ENCODE results near the gene ADCY4. TPM values are rescaled to one million over a fixed set of nuclear protein-coding genes. Genes with fewer than 3 reads are reported as not detected.

The ADCY4 gene
- total and polyA plus RNA-seq, 10 of the 15 experiments (the other 5 are each of a cell fraction or from before 2014, with no cell fraction given) = 0.05 to 0.87 (median 0.21) TPM; not detected in 1

DNA sequence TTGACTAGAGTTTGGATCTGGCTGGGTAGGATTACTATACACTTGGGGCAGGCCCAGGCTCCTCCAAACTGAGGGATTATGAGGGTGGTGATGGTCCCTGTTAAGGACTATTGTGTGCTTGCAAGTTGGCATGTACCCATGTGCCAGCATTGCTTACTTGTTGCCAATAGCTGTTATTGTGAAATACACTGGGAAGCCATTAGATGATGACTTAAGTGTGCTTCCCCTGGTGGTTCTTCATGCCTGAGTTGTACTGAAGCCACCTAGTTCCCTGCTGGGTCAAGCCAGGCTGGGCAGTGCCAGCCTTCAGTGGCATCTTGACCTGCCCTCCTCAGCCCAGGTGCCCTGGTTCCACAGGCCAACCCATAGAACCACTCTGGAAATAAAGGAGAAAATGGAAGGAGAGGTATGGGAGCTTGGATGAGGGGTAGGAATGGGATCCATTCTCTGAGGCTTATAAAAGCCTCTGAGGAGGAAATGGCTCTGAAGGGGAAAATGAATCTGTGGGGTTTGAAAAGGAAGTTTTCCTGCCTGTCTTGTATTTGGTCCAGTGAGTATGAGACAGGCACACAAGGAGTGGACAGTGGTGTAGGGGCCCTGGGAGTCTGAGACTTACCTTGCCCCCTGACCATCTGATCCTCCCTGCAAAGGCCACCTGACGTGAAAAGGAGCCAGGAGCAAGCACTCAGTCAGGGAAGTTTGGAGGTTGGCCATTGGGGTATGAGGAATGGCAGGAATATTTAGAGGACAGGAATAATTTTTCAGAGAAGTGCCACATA is 22.8 kb downstream of the ADCY4 start:
- BruUV-seq (replicated peaks) = no TSS peak
- Histone ChIP-seq H3K9me3 (replicated peaks; ENCODE audit: control insufficient read depth, insufficient read depth, low read length) (no peaks in the 10 kb centered on the region), H3K4me2 (ENCODE audit: control insufficient read depth, insufficient read depth) (peak overlapping the region; percentile 46), H3K27ac (ENCODE audit: control insufficient read depth, insufficient read depth) (no peak overlapping the region), H3K4me1 (ENCODE audit: control insufficient read depth, insufficient read depth, low read length) (peaks cover 37% of the 10 kb centered on the region), H3K9ac (ENCODE audit: control insufficient read depth, insufficient read depth, low read length) (no peak overlapping the region; the same call in 1 of the 2 replicates), H3K79me2 (ENCODE audit: control insufficient read depth, insufficient read depth, low read length) (no peaks in the 10 kb centered on the region), H4K20me1 (ENCODE audit: control insufficient read depth, insufficient read depth) (no peaks in the 10 kb centered on the region), H2AFZ (ENCODE audit: control insufficient read depth, low read depth, low read length) (no peak overlapping the region), H3K27me3 (replicated peaks in 1 of 2; ENCODE audit: control insufficient read depth in 2 of 2, insufficient read depth in 2 of 2, low read length in 1 of 2) (no peaks in the 10 kb centered on the region), H3K4me3 (peak overlapping the region; percentile 47; the same call in 1 of the 2 replicates), H3K36me3 (ENCODE audit: control insufficient read depth in 2 of 2, insufficient read depth in 2 of 2, low read length in 1 of 2) (peaks cover 0 to 2% of the 10 kb centered on the region in 2 experiments; a peak in 3 of 4 replicates)
- SMC1A ChIA-PET (ENCODE audit: uncharacterized antibody, unreplicated experiment) = interaction anchor here (0.6 to 2.4 kb wide), 2 partner anchors 34 to 119 kb away, joined by 3 to 5 read pairs; no protein-coding TSS in a partner anchor
- POLR2A ChIA-PET = interaction anchor here (1.2 to 1.9 kb wide), 2 partner anchors 15 to 120 kb away, joined by 3 to 4 read pairs; no protein-coding TSS in a partner anchor
- intact Hi-C loops (cut with micrococcal nuclease; ENCODE audit: unreplicated experiment) = no loop called here
- no peak for DNase-seq (ENCODE audit: low read depth, low spot score)
- RAD21 ChIA-PET (ENCODE audit: unreplicated experiment) = interaction anchor here (1.0 to 1.9 kb wide), 3 partner anchors 15 to 70 kb away, joined by 3 to 7 read pairs (median 4); partner anchors contain the start of gene TINF2
- in situ Hi-C loops (cut with MboI) = no loop called here
- TF ChIP-seq POLR2A (IDR thresholded peaks at IDR 0.05; ENCODE audit: low read depth, low read length) (peak; percentile 32; the same call in 1 of the 2 replicates), GATAD2B (conservative IDR thresholded peaks at IDR 0.05; ENCODE audit: low read depth) (no peak), MYC (IDR thresholded peaks at IDR 0.05; ENCODE audit: insufficient read depth, insufficient read length, insufficient replicate concordance, low read length, severe bottlenecking) (no peak)
- WGBS (ENCODE audit: insufficient coverage, insufficient replicate concordance, low lambda C conversion rate, missing lambda C conversion rate) = 100% methylated on average over 1 of the region's 1 CpG
- no peak for FAIRE-seq
- CTCF ChIA-PET = interaction anchor here (0.6 to 7.9 kb wide), 13 partner anchors 10 to 297 kb away, joined by 3 to 149 read pairs (median 4); partner anchors contain the start of genes DHRS1, IRF9, KHNYN and NOP9
- 0 out of 3 replicates have a peak, but pooled peaks have one; percentile 3 for ATAC-seq
